Measurements from ENCODE around the gene RIMS1.

GRCh38 chr6:72002415-72002814 is 116.1 kb downstream of the RIMS1 start:
- TF ChIP-seq CTCF (IDR thresholded peaks at IDR 0.05) (no peak), POLR2A (IDR thresholded peaks at IDR 0.05) (no peak)

Measured in adrenal gland (tissue), 5 donors.